MCF 10A (cell line): ENCODE results near the gene MTERF4. TPM values are rescaled to one million over a fixed set of nuclear protein-coding genes. Genes with fewer than 3 reads are reported as not detected.

Experiments used
- BruUV-seq: library from RNA; stranded (reverse); fragments of 400-500 nt; replicated peaks from 2 replicates; lab custom pipeline; 2021; lab: Mats Ljungman, UMichigan
- CTCF ChIA-PET: fragments of 300-600 bp; sonication (Branson Sonifier 250); formaldehyde crosslinking; extraction: SDS; loops from one replicate; lab custom pipeline; 2021; ENCODE audit warnings: antibody characterized with exemption, inconsistent platforms; lab: Yijun Ruan, JAX
- POLR2A ChIA-PET: fragments of 300-600, 350-650 bp; sonication (Branson Sonifier 250); formaldehyde crosslinking; extraction: SDS; loops from one replicate; lab custom pipeline; 2020; ENCODE audit warnings: antibody characterized with exemption, inconsistent platforms; lab: Yijun Ruan, JAX
- DNase-seq: peaks from one replicate; pipeline ENCODE4 v3.0.0-alpha.2; 2018; ENCODE audit not compliant: unreplicated experiment
- H3K27ac Mint-ChIP-seq: one replicate; pipeline ENCODE4 v1.8.0; 2022; ENCODE audit warnings: mild to moderate bottlenecking, low read depth, mixed read lengths; ENCODE audit not compliant: unreplicated experiment
- H3K27me3 Mint-ChIP-seq: one replicate; pipeline ENCODE4 v1.8.0; 2022; ENCODE audit warnings: mixed read lengths; ENCODE audit not compliant: insufficient read depth, unreplicated experiment
- H3K36me3 Mint-ChIP-seq: one replicate; pipeline ENCODE4 v1.8.0; 2022; ENCODE audit warnings: mild to moderate bottlenecking, moderate library complexity, mixed read lengths; ENCODE audit not compliant: insufficient read depth, unreplicated experiment
- H3K4me1 Mint-ChIP-seq: one replicate; pipeline ENCODE4 v1.8.0; 2022; ENCODE audit warnings: mixed read lengths; ENCODE audit not compliant: insufficient read depth, unreplicated experiment
- H3K4me3 Mint-ChIP-seq: one replicate; pipeline ENCODE4 v1.8.0; 2022; ENCODE audit warnings: mild to moderate bottlenecking, moderate library complexity, mixed read lengths; ENCODE audit not compliant: unreplicated experiment
- H3K9me3 Mint-ChIP-seq: one replicate; pipeline ENCODE4 v1.8.0; 2022; ENCODE audit warnings: mixed read lengths; ENCODE audit not compliant: unreplicated experiment
- intact Hi-C: fragments of 100-400 bp; cut with micrococcal nuclease; formaldehyde crosslinking; loops from 2 replicates; pipeline ENCODE4 v1.14.1; 2022
- total RNA-seq: library from RNA; stranded (reverse); gene quantifications from 2 replicates; pipeline ENCODE4 v1.2.3, GENCODE V29; 2022
- TF ChIP-seq, protein P1 (sequence below): fragments of 200-600 bp; IDR thresholded peaks from one replicate; pipeline ENCODE4 v1.8.0; 2022; ENCODE audit warnings: antibody characterized with exemption, mild to moderate bottlenecking; ENCODE audit not compliant: unreplicated experiment

Gene MTERF4
- total RNA-seq, 1 experiment from 2014 or later = 29.9 TPM

GRCh38 chr2:241066171-241066892, 35.8 kb downstream of the MTERF4 start:
- Mint-ChIP-seq H3K4me3 (no peak overlapping the region), H3K27me3 (no peaks in the 10 kb centered on the region), H3K36me3 (peaks cover 17% of the 10 kb centered on the region), H3K9me3 (no peaks in the 10 kb centered on the region), H3K4me1 (peaks cover 9% of the 10 kb centered on the region), H3K27ac (no peak overlapping the region)
- POLR2A ChIA-PET = no interaction called here
- TF ChIP-seq, protein P1, sequence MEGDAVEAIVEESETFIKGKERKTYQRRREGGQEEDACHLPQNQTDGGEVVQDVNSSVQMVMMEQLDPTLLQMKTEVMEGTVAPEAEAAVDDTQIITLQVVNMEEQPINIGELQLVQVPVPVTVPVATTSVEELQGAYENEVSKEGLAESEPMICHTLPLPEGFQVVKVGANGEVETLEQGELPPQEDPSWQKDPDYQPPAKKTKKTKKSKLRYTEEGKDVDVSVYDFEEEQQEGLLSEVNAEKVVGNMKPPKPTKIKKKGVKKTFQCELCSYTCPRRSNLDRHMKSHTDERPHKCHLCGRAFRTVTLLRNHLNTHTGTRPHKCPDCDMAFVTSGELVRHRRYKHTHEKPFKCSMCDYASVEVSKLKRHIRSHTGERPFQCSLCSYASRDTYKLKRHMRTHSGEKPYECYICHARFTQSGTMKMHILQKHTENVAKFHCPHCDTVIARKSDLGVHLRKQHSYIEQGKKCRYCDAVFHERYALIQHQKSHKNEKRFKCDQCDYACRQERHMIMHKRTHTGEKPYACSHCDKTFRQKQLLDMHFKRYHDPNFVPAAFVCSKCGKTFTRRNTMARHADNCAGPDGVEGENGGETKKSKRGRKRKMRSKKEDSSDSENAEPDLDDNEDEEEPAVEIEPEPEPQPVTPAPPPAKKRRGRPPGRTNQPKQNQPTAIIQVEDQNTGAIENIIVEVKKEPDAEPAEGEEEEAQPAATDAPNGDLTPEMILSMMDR = no peak
- intact Hi-C loops = no loop called here
- no TSS peak for BruUV-seq
- CTCF ChIA-PET = interaction anchor here (0.6 kb wide), 2 partner anchors 58 to 73 kb away, joined by 3 to 4 read pairs; no protein-coding TSS in a partner anchor
- DNase-seq = no peak

- Mint-ChIP-seq H3K36me3 (peaks cover 17% of the 10 kb centered on the region), H3K9me3 (no peaks in the 10 kb centered on the region), H3K27me3 (no peaks in the 10 kb centered on the region), H3K4me1 (peaks cover 16% of the 10 kb centered on the region), H3K27ac (peak overlapping the region; percentile 31), H3K4me3 (no peak overlapping the region)
- CTCF ChIA-PET = interaction anchor here (0.8 kb wide), 1 partner anchor 269 kb away, joined by 3 read pairs; no protein-coding TSS in a partner anchor
- POLR2A ChIA-PET = no interaction called here
- no peak for DNase-seq
- no TSS peak for BruUV-seq
- intact Hi-C loops = no loop called here
- TF ChIP-seq, protein P1 = no peak
Observed at GRCh38 chr2:241065355-241065803, 36.7 kb downstream of the MTERF4 start.

GRCh38 chr2:241064802-241065354, 37.2 kb downstream of the MTERF4 start:
- Mint-ChIP-seq H3K36me3 (peaks cover 17% of the 10 kb centered on the region), H3K27ac (no peak overlapping the region), H3K4me3 (no peak overlapping the region), H3K9me3 (no peaks in the 10 kb centered on the region), H3K27me3 (no peaks in the 10 kb centered on the region), H3K4me1 (peaks cover 16% of the 10 kb centered on the region)
- POLR2A ChIA-PET = interaction anchor here (1.5 kb wide), 1 partner anchor 37 kb away, joined by 4 read pairs; the partner anchor contains the start of gene MTERF4
- no TSS peak for BruUV-seq
- DNase-seq = no peak
- TF ChIP-seq, protein P1 = no peak
- intact Hi-C loops = loop anchor here (5.0 kb wide), 1 partner anchor 153 kb away; no protein-coding TSS in a partner anchor
- CTCF ChIA-PET = interaction anchor here (0.8 to 1.3 kb wide), 2 partner anchors 13 to 268 kb away, joined by 3 read pairs; no protein-coding TSS in a partner anchor
